IMR-90 (cell line): Measurements from ENCODE around the gene CNNM2.

Source experiments
- POLR2A ChIP-seq: IDR thresholded peaks from 2 replicates; pipeline ENCODE4 v1.6.1; 2012; ENCODE audit warnings: mild to moderate bottlenecking, low read depth, low read length
- RAD21 ChIP-seq: IDR thresholded peaks from 2 replicates; pipeline ENCODE4 v1.6.1; 2012; ENCODE audit warnings: low read length, improper control_type of control experiment

GRCh38 chr10:102888048-102888447 is 30.0 kb upstream of the CNNM2 start:
- TF ChIP-seq RAD21, result no peak
- TF ChIP-seq POLR2A, result no peak
